ENCODE results near the gene PDE3B.

The PDE3B gene

GRCh38 chr11:14821031-14821430 lies 177.4 kb downstream of the PDE3B start:
- Histone ChIP-seq H3K36me3 (ENCODE audit: control insufficient read depth in 2 of 2, insufficient read depth in 2 of 2, low read length in 2 of 2) (peaks cover 0 to 11% of the 10 kb centered on the region in 2 donors), H3K9me3 (ENCODE audit: control insufficient read depth in 2 of 2, low read length in 2 of 2) (no peaks in the 10 kb centered on the region), H3K27ac (ENCODE audit: low read depth in 2 of 2, low read length in 2 of 2) (no peak overlapping the region), H3K4me1 (ENCODE audit: control insufficient read depth in 2 of 2, insufficient read depth in 2 of 2, low read length in 2 of 2) (no peaks in the 10 kb centered on the region), H3K9ac (ENCODE audit: low read depth in 1 of 2, low read length in 2 of 2) (no peak overlapping the region), H3K27me3 (ENCODE audit: control insufficient read depth in 2 of 2, insufficient read depth in 2 of 2, low read length in 2 of 2) (no peaks in the 10 kb centered on the region), H3K4me3 (ENCODE audit: low read length in 2 of 2) (no peak overlapping the region)

GRCh38 chr11:14826600-14826999 lies 183.0 kb downstream of the PDE3B start:
- no peaks in the 10 kb centered on the region for H3K4me1 ChIP-seq (ENCODE audit: control insufficient read depth in 2 of 2, insufficient read depth in 2 of 2, low read length in 2 of 2)
- H3K27ac ChIP-seq (ENCODE audit: low read depth in 2 of 2, low read length in 2 of 2), result no peak overlapping the region
- no peaks in the 10 kb centered on the region for H3K9me3 ChIP-seq (ENCODE audit: control insufficient read depth in 2 of 2, low read length in 2 of 2)
- H3K36me3 ChIP-seq (ENCODE audit: control insufficient read depth in 2 of 2, insufficient read depth in 2 of 2, low read length in 2 of 2), result peaks cover 0 to 11% of the 10 kb centered on the region in 2 donors
- H3K4me3 ChIP-seq (ENCODE audit: low read length in 2 of 2), result no peak overlapping the region
- H3K9ac ChIP-seq (ENCODE audit: low read depth in 1 of 2, low read length in 2 of 2), result no peak overlapping the region
- H3K27me3 ChIP-seq (ENCODE audit: control insufficient read depth in 2 of 2, insufficient read depth in 2 of 2, low read length in 2 of 2), result no peaks in the 10 kb centered on the region

- Histone ChIP-seq H3K9me3 (ENCODE audit: control insufficient read depth in 2 of 2, low read length in 2 of 2) (no peaks in the 10 kb centered on the region), H3K36me3 (ENCODE audit: control insufficient read depth in 2 of 2, insufficient read depth in 2 of 2, low read length in 2 of 2) (peaks cover 0 to 5% of the 10 kb centered on the region in 2 donors), H3K4me1 (ENCODE audit: control insufficient read depth in 2 of 2, insufficient read depth in 2 of 2, low read length in 2 of 2) (no peaks in the 10 kb centered on the region), H3K9ac (ENCODE audit: low read depth in 1 of 2, low read length in 2 of 2) (no peak overlapping the region), H3K27me3 (ENCODE audit: control insufficient read depth in 2 of 2, insufficient read depth in 2 of 2, low read length in 2 of 2) (no peaks in the 10 kb centered on the region), H3K4me3 (ENCODE audit: low read length in 2 of 2) (no peak overlapping the region), H3K27ac (ENCODE audit: low read depth in 2 of 2, low read length in 2 of 2) (no peak overlapping the region)
Measured at GRCh38 chr11:14835496-14836492, 192.2 kb downstream of the PDE3B start.

- Histone ChIP-seq H3K27me3 (ENCODE audit: control insufficient read depth in 2 of 2, insufficient read depth in 2 of 2, low read length in 2 of 2) (no peaks in the 10 kb centered on the region), H3K4me1 (ENCODE audit: control insufficient read depth in 2 of 2, insufficient read depth in 2 of 2, low read length in 2 of 2) (no peaks in the 10 kb centered on the region), H3K4me3 (ENCODE audit: low read length in 2 of 2) (no peak overlapping the region), H3K36me3 (ENCODE audit: control insufficient read depth in 2 of 2, insufficient read depth in 2 of 2, low read length in 2 of 2) (peaks cover 0 to 5% of the 10 kb centered on the region in 2 donors), H3K27ac (ENCODE audit: low read depth in 2 of 2, low read length in 2 of 2) (no peak overlapping the region), H3K9ac (ENCODE audit: low read depth in 1 of 2, low read length in 2 of 2) (no peak overlapping the region), H3K9me3 (ENCODE audit: control insufficient read depth in 2 of 2, low read length in 2 of 2) (no peaks in the 10 kb centered on the region)
Measured at GRCh38 chr11:14842002-14842401, 198.4 kb downstream of the PDE3B start.

- H3K36me3 ChIP-seq (ENCODE audit: control insufficient read depth in 2 of 2, insufficient read depth in 2 of 2, low read length in 2 of 2), result no peaks in the 10 kb centered on the region
- no peak overlapping the region for H3K9ac ChIP-seq (ENCODE audit: low read depth in 1 of 2, low read length in 2 of 2)
- no peaks in the 10 kb centered on the region for H3K27me3 ChIP-seq (ENCODE audit: control insufficient read depth in 2 of 2, insufficient read depth in 2 of 2, low read length in 2 of 2)
- no peaks in the 10 kb centered on the region for H3K9me3 ChIP-seq (ENCODE audit: control insufficient read depth in 2 of 2, low read length in 2 of 2)
- no peak overlapping the region for H3K4me3 ChIP-seq (ENCODE audit: low read length in 2 of 2)
- H3K27ac ChIP-seq (ENCODE audit: low read depth in 2 of 2, low read length in 2 of 2), result no peak overlapping the region
- no peaks in the 10 kb centered on the region for H3K4me1 ChIP-seq (ENCODE audit: control insufficient read depth in 2 of 2, insufficient read depth in 2 of 2, low read length in 2 of 2)
Measured at GRCh38 chr11:14852571-14853177, 209.1 kb downstream of the PDE3B start.

GRCh38 chr11:14854057-14854456 lies 210.5 kb downstream of the PDE3B start:
- no peak overlapping the region for H3K27ac ChIP-seq (ENCODE audit: low read depth in 2 of 2, low read length in 2 of 2)
- H3K9ac ChIP-seq (ENCODE audit: low read depth in 1 of 2, low read length in 2 of 2), result no peak overlapping the region
- H3K27me3 ChIP-seq (ENCODE audit: control insufficient read depth in 2 of 2, insufficient read depth in 2 of 2, low read length in 2 of 2), result no peaks in the 10 kb centered on the region
- no peaks in the 10 kb centered on the region for H3K4me1 ChIP-seq (ENCODE audit: control insufficient read depth in 2 of 2, insufficient read depth in 2 of 2, low read length in 2 of 2)
- H3K4me3 ChIP-seq (ENCODE audit: low read length in 2 of 2), result no peak overlapping the region
- H3K9me3 ChIP-seq (ENCODE audit: control insufficient read depth in 2 of 2, low read length in 2 of 2), result no peaks in the 10 kb centered on the region
- H3K36me3 ChIP-seq (ENCODE audit: control insufficient read depth in 2 of 2, insufficient read depth in 2 of 2, low read length in 2 of 2), result no peaks in the 10 kb centered on the region

GRCh38 chr11:14855890-14856289 lies 212.3 kb downstream of the PDE3B start:
- H3K9ac ChIP-seq (ENCODE audit: low read depth in 1 of 2, low read length in 2 of 2), result no peak overlapping the region
- no peaks in the 10 kb centered on the region for H3K36me3 ChIP-seq (ENCODE audit: control insufficient read depth in 2 of 2, insufficient read depth in 2 of 2, low read length in 2 of 2)
- no peaks in the 10 kb centered on the region for H3K4me1 ChIP-seq (ENCODE audit: control insufficient read depth in 2 of 2, insufficient read depth in 2 of 2, low read length in 2 of 2)
- no peaks in the 10 kb centered on the region for H3K9me3 ChIP-seq (ENCODE audit: control insufficient read depth in 2 of 2, low read length in 2 of 2)
- H3K4me3 ChIP-seq (ENCODE audit: low read length in 2 of 2), result no peak overlapping the region
- H3K27me3 ChIP-seq (ENCODE audit: control insufficient read depth in 2 of 2, insufficient read depth in 2 of 2, low read length in 2 of 2), result no peaks in the 10 kb centered on the region
- no peak overlapping the region for H3K27ac ChIP-seq (ENCODE audit: low read depth in 2 of 2, low read length in 2 of 2)

- no peaks in the 10 kb centered on the region for H3K36me3 ChIP-seq (ENCODE audit: control insufficient read depth in 2 of 2, insufficient read depth in 2 of 2, low read length in 2 of 2)
- no peak overlapping the region for H3K4me3 ChIP-seq (ENCODE audit: low read length in 2 of 2)
- H3K9me3 ChIP-seq (ENCODE audit: control insufficient read depth in 2 of 2, low read length in 2 of 2), result no peaks in the 10 kb centered on the region
- no peak overlapping the region for H3K27ac ChIP-seq (ENCODE audit: low read depth in 2 of 2, low read length in 2 of 2)
- peaks cover 8% of the 10 kb centered on the region in 2 donors for H3K4me1 ChIP-seq (ENCODE audit: control insufficient read depth in 2 of 2, insufficient read depth in 2 of 2, low read length in 2 of 2)
- H3K27me3 ChIP-seq (ENCODE audit: control insufficient read depth in 2 of 2, insufficient read depth in 2 of 2, low read length in 2 of 2), result no peaks in the 10 kb centered on the region
- no peak overlapping the region for H3K9ac ChIP-seq (ENCODE audit: low read depth in 1 of 2, low read length in 2 of 2)
Measured at GRCh38 chr11:14857621-14858020, 214.0 kb downstream of the PDE3B start.

GRCh38 chr11:14858404-14858803 lies 214.8 kb downstream of the PDE3B start:
- H3K36me3 ChIP-seq (ENCODE audit: control insufficient read depth in 2 of 2, insufficient read depth in 2 of 2, low read length in 2 of 2), result no peaks in the 10 kb centered on the region
- peaks cover 8% of the 10 kb centered on the region in 2 donors for H3K4me1 ChIP-seq (ENCODE audit: control insufficient read depth in 2 of 2, insufficient read depth in 2 of 2, low read length in 2 of 2)
- no peak overlapping the region for H3K4me3 ChIP-seq (ENCODE audit: low read length in 2 of 2)
- H3K9me3 ChIP-seq (ENCODE audit: control insufficient read depth in 2 of 2, low read length in 2 of 2), result no peaks in the 10 kb centered on the region
- H3K9ac ChIP-seq (ENCODE audit: low read depth in 1 of 2, low read length in 2 of 2), result no peak overlapping the region
- no peak overlapping the region for H3K27ac ChIP-seq (ENCODE audit: low read depth in 2 of 2, low read length in 2 of 2)
- H3K27me3 ChIP-seq (ENCODE audit: control insufficient read depth in 2 of 2, insufficient read depth in 2 of 2, low read length in 2 of 2), result no peaks in the 10 kb centered on the region

GRCh38 chr11:14860511-14860910 lies 216.9 kb downstream of the PDE3B start:
- no peaks in the 10 kb centered on the region for H3K36me3 ChIP-seq (ENCODE audit: control insufficient read depth in 2 of 2, insufficient read depth in 2 of 2, low read length in 2 of 2)
- no peak overlapping the region for H3K9ac ChIP-seq (ENCODE audit: low read depth in 1 of 2, low read length in 2 of 2)
- no peaks in the 10 kb centered on the region for H3K9me3 ChIP-seq (ENCODE audit: control insufficient read depth in 2 of 2, low read length in 2 of 2)
- H3K27ac ChIP-seq (ENCODE audit: low read depth in 2 of 2, low read length in 2 of 2), result no peak overlapping the region
- peaks cover 8% of the 10 kb centered on the region in 2 donors for H3K4me1 ChIP-seq (ENCODE audit: control insufficient read depth in 2 of 2, insufficient read depth in 2 of 2, low read length in 2 of 2)
- H3K27me3 ChIP-seq (ENCODE audit: control insufficient read depth in 2 of 2, insufficient read depth in 2 of 2, low read length in 2 of 2), result no peaks in the 10 kb centered on the region
- no peak overlapping the region for H3K4me3 ChIP-seq (ENCODE audit: low read length in 2 of 2)
